Ishikawa (cell line): Measurements from ENCODE around the gene ATP5IF1.

ENCODE experiments used
- EP300 ChIP-seq: IDR thresholded peaks from 2 replicates; pipeline ENCODE4 v1.6.1; 2012; ENCODE audit warnings: borderline replicate concordance
- FOXM1 ChIP-seq: IDR thresholded peaks from 2 replicates; pipeline ENCODE4 v1.6.1; 2012; ENCODE audit warnings: low read depth, borderline replicate concordance
- NFIC ChIP-seq: IDR thresholded peaks from 2 replicates; pipeline ENCODE4 v1.6.1; 2012
- TF ChIP-seq, protein P1 (sequence below): IDR thresholded peaks from 2 replicates; pipeline ENCODE4 v1.6.1; 2012

DNA sequence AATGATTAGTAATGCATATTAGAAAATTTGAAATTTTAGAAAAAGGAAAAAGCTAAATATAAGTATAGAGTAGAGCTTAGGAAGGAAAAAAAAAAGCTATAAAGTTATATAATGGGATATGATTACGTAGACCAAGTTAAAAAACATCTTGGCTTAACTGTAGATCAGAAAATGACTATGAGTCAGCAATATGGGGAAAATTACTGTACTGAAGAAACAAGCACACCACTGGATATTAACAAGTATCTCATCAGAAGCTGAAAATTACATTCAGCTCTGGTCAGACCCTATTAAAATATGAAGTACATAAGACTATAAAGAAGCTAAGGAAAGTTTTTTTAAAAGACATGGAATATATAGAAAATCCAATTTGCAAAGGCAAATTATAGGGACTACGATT, 22.6 kb upstream of the ATP5IF1 start:
- TF ChIP-seq FOXM1 (no peak), NFIC (no peak), EP300 (no peak)
- TF ChIP-seq, protein P1, sequence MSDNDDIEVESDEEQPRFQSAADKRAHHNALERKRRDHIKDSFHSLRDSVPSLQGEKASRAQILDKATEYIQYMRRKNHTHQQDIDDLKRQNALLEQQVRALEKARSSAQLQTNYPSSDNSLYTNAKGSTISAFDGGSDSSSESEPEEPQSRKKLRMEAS: no peak
